ENCODE results near the gene HECTD2. TPM values are rescaled to one million over a fixed set of nuclear protein-coding genes. Genes with fewer than 3 reads are reported as not detected.

Gene HECTD2
- polyA plus RNA-seq, 1 donor from 2014 or later, result 87.6 TPM

DNA sequence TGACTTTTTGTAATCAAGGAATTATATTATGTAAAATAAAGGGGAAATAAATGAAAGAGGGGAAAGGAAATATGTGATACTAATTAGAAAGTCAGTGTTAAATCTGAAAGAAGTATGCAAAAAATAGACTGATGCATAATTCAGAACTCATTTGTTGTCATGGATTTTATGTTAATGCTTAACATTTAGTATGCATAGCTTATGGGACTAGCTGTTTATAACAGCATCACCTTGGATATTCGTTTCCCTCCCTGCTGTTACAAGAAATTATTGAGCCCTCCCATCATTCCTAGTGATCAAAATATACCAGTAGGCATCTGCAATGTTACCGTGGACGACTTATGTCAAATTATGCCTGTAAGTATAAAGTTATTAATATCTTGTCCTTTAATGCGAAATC lies 85.9 kb downstream of the HECTD2 start:
- Histone ChIP-seq H3K9me3 (ENCODE audit: low read length) (no peaks in the 10 kb centered on the region), H4K20me1 (ENCODE audit: insufficient read depth) (no peaks in the 10 kb centered on the region), H3F3A (ENCODE audit: insufficient read depth, low read length, poor library complexity, severe bottlenecking) (no peaks in the 10 kb centered on the region), H3K9ac (ENCODE audit: low read length) (no peak overlapping the region), H3K4me3 (ENCODE audit: low read length) (no peak overlapping the region), H3K27me3 (ENCODE audit: insufficient read depth, low read depth, low read length) (no peaks in the 10 kb centered on the region), H3K27ac (ENCODE audit: low read length) (no peak overlapping the region), H3K36me3 (ENCODE audit: insufficient read depth, low read length) (peaks cover 10% of the 10 kb centered on the region), H3K4me2 (ENCODE audit: low read length) (no peak overlapping the region), H2AFZ (ENCODE audit: low read depth, low read length) (no peak overlapping the region), H3K79me2 (replicated peaks; ENCODE audit: insufficient read depth, low read length) (no peaks in the 10 kb centered on the region), H3K9me2 (ENCODE audit: insufficient read depth, low read length) (no peaks in the 10 kb centered on the region)
- TF ChIP-seq MXI1 (conservative IDR thresholded peaks at IDR 0.05; ENCODE audit: poor library complexity, severe bottlenecking) (no peak), SMC3 (conservative IDR thresholded peaks at IDR 0.05; ENCODE audit: poor library complexity) (no peak), TAF1 (IDR thresholded peaks at IDR 0.05; ENCODE audit: low read depth) (no peak), RAD21 (conservative IDR thresholded peaks at IDR 0.05) (no peak), EZH2 (IDR thresholded peaks at IDR 0.05; ENCODE audit: borderline replicate concordance, insufficient read depth, low read length, poor library complexity, severe bottlenecking) (no peak), POLR2AphosphoS5 (IDR thresholded peaks at IDR 0.05) (no peak)
- TF ChIP-seq, protein P1, sequence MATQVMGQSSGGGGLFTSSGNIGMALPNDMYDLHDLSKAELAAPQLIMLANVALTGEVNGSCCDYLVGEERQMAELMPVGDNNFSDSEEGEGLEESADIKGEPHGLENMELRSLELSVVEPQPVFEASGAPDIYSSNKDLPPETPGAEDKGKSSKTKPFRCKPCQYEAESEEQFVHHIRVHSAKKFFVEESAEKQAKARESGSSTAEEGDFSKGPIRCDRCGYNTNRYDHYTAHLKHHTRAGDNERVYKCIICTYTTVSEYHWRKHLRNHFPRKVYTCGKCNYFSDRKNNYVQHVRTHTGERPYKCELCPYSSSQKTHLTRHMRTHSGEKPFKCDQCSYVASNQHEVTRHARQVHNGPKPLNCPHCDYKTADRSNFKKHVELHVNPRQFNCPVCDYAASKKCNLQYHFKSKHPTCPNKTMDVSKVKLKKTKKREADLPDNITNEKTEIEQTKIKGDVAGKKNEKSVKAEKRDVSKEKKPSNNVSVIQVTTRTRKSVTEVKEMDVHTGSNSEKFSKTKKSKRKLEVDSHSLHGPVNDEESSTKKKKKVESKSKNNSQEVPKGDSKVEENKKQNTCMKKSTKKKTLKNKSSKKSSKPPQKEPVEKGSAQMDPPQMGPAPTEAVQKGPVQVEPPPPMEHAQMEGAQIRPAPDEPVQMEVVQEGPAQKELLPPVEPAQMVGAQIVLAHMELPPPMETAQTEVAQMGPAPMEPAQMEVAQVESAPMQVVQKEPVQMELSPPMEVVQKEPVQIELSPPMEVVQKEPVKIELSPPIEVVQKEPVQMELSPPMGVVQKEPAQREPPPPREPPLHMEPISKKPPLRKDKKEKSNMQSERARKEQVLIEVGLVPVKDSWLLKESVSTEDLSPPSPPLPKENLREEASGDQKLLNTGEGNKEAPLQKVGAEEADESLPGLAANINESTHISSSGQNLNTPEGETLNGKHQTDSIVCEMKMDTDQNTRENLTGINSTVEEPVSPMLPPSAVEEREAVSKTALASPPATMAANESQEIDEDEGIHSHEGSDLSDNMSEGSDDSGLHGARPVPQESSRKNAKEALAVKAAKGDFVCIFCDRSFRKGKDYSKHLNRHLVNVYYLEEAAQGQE (IDR thresholded peaks at IDR 0.05; ENCODE audit: borderline replicate concordance), result no peak
- TF ChIP-seq, protein P2, sequence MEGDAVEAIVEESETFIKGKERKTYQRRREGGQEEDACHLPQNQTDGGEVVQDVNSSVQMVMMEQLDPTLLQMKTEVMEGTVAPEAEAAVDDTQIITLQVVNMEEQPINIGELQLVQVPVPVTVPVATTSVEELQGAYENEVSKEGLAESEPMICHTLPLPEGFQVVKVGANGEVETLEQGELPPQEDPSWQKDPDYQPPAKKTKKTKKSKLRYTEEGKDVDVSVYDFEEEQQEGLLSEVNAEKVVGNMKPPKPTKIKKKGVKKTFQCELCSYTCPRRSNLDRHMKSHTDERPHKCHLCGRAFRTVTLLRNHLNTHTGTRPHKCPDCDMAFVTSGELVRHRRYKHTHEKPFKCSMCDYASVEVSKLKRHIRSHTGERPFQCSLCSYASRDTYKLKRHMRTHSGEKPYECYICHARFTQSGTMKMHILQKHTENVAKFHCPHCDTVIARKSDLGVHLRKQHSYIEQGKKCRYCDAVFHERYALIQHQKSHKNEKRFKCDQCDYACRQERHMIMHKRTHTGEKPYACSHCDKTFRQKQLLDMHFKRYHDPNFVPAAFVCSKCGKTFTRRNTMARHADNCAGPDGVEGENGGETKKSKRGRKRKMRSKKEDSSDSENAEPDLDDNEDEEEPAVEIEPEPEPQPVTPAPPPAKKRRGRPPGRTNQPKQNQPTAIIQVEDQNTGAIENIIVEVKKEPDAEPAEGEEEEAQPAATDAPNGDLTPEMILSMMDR (IDR thresholded peaks at IDR 0.05; ENCODE audit: poor library complexity, severe bottlenecking), result no peak

- no peaks in the 10 kb centered on the region for H4K20me1 ChIP-seq (ENCODE audit: insufficient read depth)
- TF ChIP-seq, protein P1 (IDR thresholded peaks at IDR 0.05; ENCODE audit: borderline replicate concordance), result no peak
- H3F3A ChIP-seq (ENCODE audit: insufficient read depth, low read length, poor library complexity, severe bottlenecking), result no peaks in the 10 kb centered on the region
- H3K27me3 ChIP-seq (ENCODE audit: insufficient read depth, low read depth, low read length), result no peaks in the 10 kb centered on the region
- no peak overlapping the region for H3K4me3 ChIP-seq (ENCODE audit: low read length)
- no peaks in the 10 kb centered on the region for H3K36me3 ChIP-seq (ENCODE audit: insufficient read depth, low read length)
- H3K27ac ChIP-seq (ENCODE audit: low read length), result no peak overlapping the region
- H3K79me2 ChIP-seq (replicated peaks; ENCODE audit: insufficient read depth, low read length), result no peaks in the 10 kb centered on the region
- no peaks in the 10 kb centered on the region for H3K9me3 ChIP-seq (ENCODE audit: low read length)
- no peak overlapping the region for H3K9ac ChIP-seq (ENCODE audit: low read length)
- H3K4me2 ChIP-seq (ENCODE audit: low read length), result no peak overlapping the region
- H3K9me2 ChIP-seq (ENCODE audit: insufficient read depth, low read length), result no peaks in the 10 kb centered on the region
- H2AFZ ChIP-seq (ENCODE audit: low read depth, low read length), result no peak overlapping the region
Observed at GRCh38 chr10:91511549-91512330, 101.6 kb downstream of the HECTD2 start.
